A673 (cell line): Measurements from ENCODE around the gene IL21R.

ENCODE experiments used
- EZH2 ChIP-seq: fragments of 200-600 bp; sonication (generic); IDR thresholded peaks from 2 replicates; pipeline ENCODE4 v1.6.1; 2017; ENCODE audit warnings: borderline replicate concordance, low read depth, mild to moderate bottlenecking, mixed read lengths, antibody characterized with exemption, low read length; ENCODE audit not compliant: poor library complexity, severe bottlenecking
- TF ChIP-seq, protein P1 (sequence below): fragments of 300-800, 200-600 bp; sonication (generic); conservative IDR thresholded peaks from 2 replicates; pipeline ENCODE4 v1.5.1; 2017; ENCODE audit warnings: low read depth, mild to moderate bottlenecking, antibody characterized with exemption, low read length, moderate library complexity, mixed read lengths

DNA sequence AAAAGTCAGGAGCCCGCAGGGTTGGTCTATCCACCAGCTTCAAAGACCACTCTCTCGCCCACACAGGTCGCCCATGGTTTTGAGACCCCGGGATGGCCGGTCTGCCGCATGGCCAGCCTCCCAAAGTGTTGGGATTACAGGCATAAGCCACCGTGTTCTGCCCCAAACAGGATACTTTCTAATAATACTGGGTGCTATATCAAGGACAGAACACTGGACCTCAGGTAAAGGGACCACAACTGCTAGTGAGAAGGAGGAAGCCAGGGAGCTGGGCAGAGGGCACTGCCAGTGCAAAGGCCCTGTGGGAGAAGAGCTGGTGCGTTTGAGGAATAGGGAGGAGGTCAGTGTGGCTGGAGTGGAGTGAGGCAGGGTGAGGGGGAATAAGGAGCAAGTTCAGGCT, 34.1 kb downstream of the IL21R start:
- TF ChIP-seq, protein P1, sequence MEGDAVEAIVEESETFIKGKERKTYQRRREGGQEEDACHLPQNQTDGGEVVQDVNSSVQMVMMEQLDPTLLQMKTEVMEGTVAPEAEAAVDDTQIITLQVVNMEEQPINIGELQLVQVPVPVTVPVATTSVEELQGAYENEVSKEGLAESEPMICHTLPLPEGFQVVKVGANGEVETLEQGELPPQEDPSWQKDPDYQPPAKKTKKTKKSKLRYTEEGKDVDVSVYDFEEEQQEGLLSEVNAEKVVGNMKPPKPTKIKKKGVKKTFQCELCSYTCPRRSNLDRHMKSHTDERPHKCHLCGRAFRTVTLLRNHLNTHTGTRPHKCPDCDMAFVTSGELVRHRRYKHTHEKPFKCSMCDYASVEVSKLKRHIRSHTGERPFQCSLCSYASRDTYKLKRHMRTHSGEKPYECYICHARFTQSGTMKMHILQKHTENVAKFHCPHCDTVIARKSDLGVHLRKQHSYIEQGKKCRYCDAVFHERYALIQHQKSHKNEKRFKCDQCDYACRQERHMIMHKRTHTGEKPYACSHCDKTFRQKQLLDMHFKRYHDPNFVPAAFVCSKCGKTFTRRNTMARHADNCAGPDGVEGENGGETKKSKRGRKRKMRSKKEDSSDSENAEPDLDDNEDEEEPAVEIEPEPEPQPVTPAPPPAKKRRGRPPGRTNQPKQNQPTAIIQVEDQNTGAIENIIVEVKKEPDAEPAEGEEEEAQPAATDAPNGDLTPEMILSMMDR, result no peak
- no peak for TF ChIP-seq EZH2
